Cerebellar nuclear complex (tissue), 1 donor: ENCODE measurements around the gene FITM1.
A peak's percentile ranks its signal among the peaks of the same experiment; 100 is the strongest.

ENCODE experiments used
- DNase-seq, 2 experiments: peaks; one replicate each; lab custom pipeline; 2025; lab: John Stamatoyannopoulos, UW

The FITM1 gene

DNA sequence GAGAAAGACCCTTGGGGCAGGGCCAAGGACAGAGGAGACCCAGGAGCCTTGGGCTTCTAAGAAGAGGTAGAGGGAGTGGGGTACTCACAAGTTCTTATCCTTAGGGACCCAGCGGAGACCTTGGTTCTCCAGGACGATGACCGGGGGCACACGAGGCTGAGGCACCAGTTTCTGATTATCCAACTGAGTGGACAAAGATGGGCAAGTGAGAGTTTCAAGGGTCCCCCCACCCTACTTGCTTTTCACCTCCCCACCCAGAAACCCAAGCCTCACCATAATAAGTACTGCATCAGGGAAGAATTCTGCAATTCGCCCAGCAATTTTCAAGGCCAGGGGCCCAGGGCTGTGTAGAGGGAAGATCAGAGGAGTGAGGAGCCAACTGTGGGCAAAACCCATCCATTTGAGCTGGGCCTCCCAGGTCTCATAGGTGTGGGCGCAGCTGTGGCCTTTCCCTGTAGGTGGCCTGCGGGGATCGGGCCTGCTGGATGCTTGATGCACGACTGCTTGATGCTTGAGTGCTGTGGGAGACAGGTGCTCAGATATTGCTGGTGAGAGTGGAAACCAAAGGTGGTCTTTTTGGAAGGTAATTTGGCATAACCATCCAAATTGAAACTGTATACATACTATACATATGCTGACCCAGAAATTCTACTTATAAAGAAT lies 8.9 kb downstream of the FITM1 start:
- DNase-seq, result no peak

DNA sequence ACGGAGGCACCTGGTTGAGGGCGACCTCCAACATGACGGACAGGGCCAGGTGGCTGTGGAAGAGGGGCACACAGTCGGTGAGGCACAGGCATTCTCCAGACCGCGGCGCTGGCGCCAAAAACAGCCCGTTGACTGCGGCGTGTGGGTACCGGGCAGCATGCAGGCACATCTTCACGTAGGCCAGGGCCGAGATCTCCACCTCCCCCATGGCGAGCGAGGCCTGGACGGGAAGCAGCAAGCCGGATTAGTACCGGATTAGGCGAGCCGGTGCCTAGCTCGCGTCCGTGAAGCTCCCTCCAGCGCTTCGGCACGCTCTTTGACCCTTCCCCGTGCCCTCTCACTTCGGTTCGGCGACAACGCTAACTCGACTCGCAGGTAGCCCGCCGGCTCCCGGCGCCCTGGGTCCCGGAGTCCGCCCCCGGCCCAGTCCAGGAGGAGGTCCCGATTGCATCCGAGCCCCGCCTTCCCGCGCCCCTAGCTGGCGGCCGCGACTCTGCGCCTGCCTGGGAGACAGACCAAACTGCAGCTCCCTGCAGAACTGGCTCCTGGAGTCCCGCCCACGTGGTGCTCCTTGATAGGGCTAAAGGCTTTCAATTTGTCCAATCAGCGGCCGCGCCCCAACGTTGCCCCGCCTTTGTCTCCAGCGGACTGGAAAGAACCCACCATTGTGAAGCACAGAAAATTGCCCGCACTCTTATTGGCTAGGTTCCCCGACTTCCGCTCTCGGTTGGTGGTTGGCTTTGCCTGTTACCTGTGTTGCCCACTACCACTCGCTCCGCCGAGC lies 10.8 kb downstream of the FITM1 start, which contains the start of gene EMC9:
EMC9 (minus strand) TSS at position 495 of the 784 bp plus-strand sequence; CDS start at position 208, 287 bp downstream.
- peak; percentile 96 to 99 for DNase-seq

DNA sequence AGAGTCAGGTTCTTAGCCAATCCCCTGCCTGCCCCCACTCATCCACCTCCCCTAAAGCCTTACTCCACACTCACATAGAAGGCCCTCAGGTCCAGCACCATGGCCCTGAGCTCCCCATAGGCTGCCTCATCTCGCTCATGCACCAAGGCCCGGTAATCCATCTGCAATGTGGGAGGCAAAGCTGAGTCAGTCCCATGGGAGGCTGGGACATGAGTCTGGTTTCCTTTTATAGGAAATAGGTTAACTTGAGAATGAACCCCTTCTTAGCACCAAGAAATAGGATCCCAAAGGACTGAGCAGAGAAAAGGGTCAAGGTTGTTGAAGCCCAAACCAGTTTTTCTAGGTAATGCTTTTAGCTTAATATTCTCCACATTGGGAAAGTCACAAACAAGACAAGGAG lies 13.1 kb downstream of the FITM1 start:
- no peak for DNase-seq

DNA sequence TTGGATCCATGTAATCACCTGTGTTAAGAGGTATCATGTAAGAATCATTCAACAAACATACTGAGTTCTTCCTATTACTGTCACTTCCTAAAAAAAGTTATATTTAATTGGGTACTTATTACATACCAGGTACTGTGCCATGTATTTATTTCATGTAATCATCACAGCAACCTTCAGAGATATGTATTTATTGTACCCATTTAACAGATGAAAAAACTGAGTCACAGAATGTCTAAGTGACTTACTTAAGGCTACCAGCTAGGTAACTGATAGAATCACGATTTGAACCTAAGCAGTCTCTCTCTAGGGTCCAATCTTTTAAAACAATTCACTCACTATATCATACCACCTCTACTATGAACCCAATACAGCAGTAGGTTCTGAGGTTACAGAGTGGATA lies 14.0 kb downstream of the FITM1 start:
- no peak for DNase-seq

DNA sequence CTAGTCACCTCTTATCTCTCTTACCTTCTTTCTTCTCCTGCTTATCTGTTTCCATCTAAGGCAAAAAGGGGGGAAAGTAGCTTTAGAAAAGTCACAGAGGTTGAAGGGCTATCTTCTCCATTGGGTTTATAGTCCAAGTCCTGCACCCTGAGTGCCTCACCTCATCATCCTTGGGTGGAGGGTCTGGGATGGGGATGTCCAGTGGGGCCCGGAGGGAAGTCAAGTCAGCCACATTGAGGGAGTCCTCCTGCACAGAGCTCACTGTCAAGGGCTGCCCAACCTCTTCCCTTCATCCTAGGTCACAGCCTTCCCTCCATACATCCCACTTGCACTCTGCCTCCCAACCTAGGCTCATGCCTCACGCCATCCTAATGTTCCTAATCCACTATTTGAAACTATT lies 14.8 kb downstream of the FITM1 start:
- DNase-seq, result no peak

DNA sequence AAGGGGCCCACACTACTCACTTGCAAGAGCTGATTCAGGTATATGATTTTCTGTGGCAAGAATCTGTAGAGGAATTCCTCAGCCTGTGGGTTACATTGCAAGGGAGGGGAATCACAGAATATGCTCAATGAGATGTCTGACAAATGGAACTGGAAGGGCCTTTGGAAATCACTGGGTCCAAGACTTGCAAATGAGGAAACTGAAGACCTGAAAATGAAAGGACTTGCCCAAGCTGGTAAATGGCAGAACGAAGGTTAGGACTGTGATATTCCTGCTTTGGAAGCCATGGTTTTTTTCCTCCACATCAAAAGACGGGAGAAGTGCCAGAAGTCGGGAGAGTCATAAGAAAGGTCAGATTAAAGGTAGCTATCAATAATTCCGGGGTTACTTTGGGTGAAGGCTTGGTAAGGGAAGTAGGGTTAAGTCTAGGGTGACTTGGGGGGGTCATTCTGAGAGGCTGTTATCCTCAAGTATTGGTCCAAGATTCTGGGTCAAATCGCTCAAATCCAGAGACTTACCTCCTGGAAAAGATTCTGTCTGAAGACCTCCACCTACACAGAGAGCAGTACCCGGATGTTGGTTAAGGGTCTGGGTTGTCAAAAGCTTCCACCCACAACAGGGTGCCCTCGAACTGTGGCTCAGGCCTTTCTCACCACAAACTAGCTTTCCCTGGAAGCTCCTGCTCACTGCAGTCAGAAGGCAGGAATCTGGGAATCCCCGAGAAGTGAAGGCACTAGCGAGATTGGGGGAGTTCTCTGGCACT lies 15.4 kb downstream of the FITM1 start:
- DNase-seq, result no peak

DNA sequence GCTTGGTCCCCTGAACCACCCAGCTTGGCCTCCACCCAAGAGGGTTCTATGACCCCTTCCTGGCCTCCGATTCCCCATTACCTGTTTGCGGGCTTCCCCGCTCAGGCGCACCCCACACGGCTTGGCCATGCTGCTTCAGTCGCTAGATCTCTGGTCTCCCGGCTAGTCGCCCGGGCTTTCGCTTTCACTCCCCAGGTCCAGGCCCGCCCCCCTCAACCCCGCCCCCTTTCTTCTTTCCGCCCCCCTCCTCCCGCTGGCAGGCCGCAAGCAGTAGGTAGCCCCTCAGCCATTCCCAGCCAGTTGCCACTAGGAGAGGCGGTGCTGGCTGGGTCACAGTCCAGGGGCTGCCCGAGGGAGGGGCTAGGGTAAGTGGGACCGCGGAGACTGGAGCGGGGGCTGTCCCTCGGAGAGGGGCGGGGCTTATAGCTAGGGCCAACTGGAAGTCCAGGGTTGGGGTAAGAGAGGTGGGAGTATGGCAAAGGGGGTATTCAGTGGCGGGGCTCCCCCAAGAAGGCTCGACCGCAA lies 16.1 kb downstream of the FITM1 start, which contains the start of gene PSME2:
PSME2 (minus strand) TSS at position 158 of the 525 bp plus-strand sequence; CDS start at position 129, 29 bp downstream.
- DNase-seq, result peak in 1 of 2 experiments; percentile 25

DNA sequence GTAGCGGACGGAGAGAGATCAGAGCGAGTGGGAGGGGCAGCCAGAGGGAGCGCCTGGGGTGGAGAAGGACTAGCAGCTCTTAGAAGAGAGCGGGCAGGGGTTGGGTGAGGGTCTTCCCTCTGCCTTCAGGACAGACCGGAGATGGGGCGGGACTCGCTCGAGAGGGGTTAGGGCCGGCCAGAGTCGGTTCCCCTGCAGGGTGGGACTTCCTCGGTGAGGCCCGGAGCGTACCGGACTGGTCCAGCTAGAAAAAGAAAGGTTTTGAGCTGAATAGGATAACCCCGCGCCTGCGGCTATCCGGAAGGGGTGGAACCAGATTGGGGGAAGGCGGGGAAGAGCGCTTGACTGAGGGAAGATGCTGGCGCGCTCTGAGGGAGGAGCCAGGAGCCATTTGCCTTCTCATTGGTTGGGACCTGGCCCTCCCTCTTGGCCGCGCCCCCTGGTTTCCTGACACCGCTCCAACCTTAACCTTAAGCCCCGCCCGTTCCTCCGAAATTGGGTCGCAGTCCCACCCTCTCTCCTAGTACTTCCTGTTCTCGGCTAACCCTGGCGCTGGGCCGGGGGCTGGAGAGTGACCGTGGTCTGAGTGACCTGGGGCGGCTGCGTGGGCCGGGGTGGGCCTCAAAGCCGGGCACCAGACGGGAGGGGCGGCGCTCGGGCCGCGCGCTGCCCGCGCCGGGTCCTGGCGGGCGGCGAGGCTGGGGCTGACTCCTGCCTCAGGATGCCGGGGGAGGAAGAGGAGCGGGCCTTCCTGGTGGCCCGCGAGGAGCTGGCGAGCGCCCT lies 16.7 kb downstream of the FITM1 start, which contains the start of gene RNF31:
RNF31 (plus strand) TSS at position 521 of the 783 bp plus-strand sequence; CDS start at position 722, 201 bp downstream.
- DNase-seq, result peak; percentile 89 to 98

DNA sequence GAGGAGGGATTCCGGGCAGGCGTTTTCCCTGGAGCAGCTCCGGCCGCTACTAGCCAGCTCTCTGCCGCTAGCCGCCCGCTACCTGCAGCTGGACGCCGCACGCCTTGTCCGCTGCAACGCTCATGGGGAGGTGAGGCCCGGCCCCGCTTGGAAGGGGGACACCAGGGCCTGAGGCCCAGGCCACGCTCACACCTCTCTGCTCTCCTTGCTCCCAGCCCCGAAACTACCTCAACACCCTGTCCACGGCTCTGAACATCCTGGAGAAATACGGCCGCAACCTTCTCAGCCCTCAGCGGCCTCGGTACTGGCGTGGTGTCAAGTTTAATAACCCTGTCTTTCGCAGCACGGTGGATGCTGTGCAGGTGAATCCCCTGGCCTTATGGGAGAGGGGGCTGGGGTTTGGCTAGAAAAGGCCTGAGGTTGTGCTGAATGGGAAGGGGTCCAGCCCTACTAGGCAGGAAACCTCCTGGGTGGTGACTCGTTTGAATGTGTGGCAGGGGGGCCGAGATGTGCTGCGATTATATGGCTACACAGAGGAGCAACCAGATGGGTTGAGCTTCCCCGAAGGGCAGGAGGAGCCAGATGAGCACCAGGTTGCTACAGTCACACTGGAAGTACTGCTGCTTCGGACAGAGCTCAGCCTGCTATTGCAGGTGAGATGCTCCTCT lies 17.4 kb downstream of the FITM1 start:
- no peak for DNase-seq

DNA sequence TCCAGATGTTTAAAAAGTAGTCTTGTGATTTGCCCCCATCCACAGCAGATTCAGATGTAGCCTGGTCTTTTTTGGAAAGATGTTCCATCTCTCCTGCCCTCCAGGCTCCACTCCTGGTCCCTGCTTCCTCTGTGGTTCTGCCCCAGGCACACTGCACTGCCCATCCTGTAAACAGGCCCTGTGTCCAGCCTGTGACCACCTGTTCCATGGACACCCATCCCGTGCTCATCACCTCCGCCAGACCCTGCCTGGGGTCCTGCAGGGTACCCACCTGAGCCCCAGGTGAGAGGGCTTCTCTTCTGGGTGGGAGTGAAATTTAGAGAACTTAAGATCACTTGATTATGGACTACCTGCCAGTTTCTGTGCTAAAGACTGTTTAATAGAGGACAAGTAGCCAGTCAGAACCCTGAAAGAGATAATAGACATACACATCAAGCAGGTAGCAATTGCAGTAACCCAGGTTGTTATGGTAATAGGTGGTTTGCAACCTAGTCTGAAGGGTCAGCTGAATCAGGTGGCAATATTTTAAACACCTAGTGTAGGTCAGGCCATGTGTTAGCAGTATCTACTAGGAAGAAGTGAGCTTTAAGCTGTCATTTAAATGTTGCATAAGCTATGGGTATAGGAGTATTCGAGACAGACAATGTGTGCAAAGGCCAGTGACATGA lies 19.0 kb downstream of the FITM1 start:
- no peak for DNase-seq

DNA sequence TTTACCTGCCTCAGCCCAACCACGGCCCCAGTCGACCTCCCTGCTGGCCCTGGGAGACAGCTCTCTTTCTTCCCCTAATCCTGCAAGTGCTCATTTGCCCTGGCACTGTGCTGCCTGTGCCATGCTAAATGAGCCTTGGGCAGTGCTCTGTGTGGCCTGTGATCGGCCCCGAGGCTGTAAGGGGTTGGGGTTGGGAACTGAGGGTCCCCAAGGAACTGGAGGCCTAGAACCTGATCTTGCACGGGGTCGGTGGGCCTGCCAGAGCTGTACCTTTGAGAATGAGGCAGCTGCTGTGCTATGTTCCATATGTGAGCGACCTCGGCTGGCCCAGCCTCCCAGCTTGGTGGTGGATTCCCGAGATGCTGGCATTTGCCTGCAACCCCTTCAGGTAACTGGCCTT lies 19.6 kb downstream of the FITM1 start:
- DNase-seq, result no peak

DNA sequence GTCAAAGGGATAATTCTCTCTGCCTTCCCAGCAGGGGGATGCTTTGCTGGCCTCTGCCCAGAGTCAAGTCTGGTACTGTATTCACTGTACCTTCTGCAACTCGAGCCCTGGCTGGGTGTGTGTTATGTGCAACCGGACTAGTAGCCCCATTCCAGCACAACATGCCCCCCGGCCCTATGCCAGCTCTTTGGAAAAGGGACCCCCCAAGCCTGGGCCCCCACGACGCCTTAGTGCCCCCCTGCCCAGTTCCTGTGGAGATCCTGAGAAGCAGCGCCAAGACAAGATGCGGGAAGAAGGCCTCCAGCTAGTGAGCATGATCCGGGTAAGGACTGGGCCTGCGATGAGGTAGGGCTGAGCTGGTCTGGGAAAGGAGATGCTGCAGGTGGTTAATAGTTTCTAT lies 20.1 kb downstream of the FITM1 start:
- DNase-seq, result no peak

DNA sequence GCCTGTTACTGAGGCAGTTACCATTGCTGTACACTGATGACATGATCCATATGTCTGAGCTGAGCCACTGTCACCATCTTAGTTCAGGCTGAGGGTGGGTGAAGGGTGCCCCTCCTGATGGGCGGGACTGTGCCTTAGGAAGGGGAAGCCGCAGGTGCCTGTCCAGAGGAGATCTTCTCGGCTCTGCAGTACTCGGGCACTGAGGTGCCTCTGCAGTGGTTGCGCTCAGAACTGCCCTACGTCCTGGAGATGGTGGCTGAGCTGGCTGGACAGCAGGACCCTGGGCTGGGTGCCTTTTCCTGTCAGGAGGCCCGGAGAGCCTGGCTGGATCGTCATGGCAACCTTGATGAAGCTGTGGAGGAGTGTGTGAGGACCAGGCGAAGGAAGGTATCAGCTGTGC lies 20.5 kb downstream of the FITM1 start:
- DNase-seq, result no peak

DNA sequence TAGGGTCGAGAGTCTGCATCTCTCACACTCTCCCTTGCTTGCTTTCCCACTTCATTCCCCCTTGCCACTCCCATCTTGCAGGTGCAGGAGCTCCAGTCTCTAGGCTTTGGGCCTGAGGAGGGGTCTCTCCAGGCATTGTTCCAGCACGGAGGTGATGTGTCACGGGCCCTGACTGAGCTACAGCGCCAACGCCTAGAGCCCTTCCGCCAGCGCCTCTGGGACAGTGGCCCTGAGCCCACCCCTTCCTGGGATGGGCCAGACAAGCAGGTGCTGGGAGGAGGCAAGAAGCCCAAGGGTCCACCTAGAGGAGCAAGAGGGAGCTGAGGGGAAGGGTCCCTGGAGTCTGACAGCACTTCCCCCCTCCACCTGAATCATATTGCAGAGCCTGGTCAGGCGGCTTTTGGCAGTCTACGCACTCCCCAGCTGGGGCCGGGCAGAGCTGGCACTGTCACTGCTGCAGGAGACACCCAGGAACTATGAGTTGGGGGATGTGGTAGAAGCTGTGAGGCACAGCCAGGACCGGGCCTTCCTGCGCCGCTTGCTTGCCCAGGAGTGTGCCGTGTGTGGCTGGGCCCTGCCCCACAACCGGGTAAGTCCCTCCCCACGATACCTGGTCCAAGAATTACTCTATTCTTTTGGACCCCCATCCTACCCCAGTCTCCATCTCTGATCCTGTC lies 21.1 kb downstream of the FITM1 start:
- no peak for DNase-seq

DNA sequence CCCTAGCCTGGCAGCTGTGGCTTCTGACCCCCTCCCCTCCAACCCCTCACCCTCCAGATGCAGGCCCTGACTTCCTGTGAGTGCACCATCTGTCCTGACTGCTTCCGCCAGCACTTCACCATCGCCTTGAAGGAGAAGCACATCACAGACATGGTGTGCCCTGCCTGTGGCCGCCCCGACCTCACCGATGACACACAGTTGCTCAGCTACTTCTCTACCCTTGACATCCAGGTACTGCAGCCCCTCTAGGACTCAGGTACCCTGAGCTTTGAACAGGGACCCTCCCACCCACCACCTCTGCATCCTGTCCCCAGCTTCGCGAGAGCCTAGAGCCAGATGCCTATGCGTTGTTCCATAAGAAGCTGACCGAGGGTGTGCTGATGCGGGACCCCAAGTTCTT lies 24.6 kb downstream of the FITM1 start:
- no peak for DNase-seq

DNA sequence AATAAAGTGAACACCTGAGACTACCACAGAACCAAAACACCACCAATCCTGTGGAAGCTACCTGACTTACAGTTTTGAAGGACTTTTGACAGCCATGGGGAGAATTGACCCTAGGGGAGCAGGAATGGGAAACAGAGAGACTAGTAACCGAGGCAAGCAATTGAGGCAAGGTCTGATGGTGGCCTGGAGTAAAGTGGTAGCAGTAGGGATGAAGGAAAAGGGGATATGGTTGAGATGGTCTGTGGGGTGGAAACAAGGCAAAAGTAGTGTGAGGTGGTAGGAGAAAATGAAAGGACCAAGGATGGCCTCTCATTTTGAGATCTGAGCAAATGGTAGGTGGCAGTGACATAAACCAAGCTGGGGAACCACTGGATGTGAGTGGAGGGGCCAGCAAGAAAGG lies 26.4 kb downstream of the FITM1 start:
- DNase-seq, result no peak

DNA sequence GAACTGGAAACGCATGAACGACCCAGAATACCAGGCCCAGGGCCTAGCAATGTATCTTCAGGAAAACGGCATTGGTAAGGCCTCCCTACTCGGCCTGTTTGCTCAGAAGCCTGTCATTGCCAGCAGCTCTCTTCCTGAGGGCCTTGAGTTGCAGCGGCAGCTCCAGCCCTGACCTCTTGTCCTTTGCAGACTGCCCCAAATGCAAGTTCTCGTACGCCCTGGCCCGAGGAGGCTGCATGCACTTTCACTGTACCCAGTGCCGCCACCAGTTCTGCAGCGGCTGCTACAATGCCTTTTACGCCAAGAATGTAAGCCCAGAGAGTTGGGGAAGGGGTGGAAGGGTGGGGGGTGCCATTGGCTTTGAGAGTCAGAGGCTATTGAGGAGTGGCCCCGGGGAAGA lies 26.9 kb downstream of the FITM1 start:
- no peak for DNase-seq

DNA sequence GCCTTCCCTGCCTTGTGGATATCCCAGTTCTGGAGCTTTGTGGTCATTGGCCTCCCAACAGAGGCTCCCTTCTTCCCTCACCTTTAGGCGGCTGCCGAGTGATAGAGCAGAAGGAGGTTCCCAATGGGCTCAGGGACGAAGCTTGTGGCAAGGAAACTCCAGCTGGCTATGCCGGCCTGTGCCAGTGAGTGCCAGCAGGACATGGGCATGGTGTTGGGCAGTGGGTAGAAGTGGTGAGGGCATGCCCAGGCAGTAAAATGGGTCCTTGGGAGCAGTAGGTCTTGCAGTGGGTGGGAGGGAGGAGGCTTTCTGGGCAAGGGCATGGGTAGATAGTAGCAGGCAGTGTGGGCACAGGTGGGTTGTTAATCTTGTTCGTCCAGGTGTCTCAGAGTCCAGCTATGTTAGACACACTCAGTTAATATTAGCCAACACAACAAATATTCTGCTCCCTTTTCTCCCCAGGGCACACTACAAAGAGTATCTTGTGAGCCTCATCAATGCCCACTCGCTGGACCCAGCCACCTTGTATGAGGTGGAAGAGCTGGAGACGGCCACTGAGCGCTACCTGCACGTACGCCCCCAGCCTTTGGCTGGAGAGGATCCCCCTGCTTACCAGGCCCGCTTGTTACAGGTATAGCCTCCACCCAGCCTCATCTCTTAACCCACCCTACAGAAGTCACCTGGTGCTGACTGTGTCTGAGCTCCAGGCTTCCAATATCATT lies 29.5 kb downstream of the FITM1 start:
- no peak for DNase-seq

DNA sequence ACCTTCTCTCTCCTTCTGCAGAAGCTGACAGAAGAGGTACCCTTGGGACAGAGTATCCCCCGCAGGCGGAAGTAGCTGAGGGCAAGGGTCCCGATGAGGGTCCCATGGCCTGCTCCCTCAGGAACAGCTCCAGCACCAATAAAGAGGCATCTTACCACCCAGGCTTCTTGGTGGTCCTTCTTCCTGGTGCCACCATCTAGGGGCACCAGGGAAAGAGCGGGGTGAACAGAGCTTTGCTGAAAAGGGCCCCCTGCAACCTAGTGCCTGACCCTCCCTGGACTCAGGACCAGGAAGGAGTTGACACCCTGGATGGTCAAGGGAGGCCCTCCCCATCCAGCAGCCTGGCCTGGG lies 30.0 kb downstream of the FITM1 start:
- DNase-seq, result no peak
